ENCODE measurements around the gene FAM114A1.

The FAM114A1 gene

GRCh38 chr4:38859501-38859900 lies 8.1 kb upstream of the FAM114A1 start:
- DNase-seq: no peak

DNA sequence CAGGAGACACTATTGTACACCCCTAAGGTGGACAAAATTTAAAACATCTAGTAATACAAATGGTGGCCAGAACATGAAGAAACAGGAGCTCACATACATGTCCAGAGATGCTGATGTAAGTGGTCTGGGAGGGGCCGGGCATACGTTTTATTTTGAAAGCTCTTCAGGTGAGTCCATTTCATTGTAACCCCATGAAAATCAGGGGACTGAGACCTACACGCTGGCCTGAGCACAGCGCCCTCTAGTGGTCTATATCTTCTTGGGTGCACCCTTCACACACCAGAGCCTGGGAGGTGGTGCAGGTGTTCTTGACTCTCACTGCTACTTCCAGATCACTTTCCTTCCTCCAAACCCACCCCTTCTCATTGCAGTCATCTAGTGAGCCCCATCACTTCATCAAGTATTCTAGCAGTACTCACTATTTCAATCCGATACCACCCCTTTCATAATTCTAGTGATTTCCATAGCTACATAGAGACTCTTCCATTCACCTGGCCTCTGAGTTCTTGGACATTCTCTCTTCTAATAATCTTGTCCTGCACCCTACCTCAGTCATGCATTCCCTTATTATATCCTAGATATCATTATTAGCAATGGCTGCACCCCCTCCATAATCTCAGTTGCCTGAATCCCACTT lies 6.7 kb upstream of the FAM114A1 start:
- DNase-seq: no peak

DNA sequence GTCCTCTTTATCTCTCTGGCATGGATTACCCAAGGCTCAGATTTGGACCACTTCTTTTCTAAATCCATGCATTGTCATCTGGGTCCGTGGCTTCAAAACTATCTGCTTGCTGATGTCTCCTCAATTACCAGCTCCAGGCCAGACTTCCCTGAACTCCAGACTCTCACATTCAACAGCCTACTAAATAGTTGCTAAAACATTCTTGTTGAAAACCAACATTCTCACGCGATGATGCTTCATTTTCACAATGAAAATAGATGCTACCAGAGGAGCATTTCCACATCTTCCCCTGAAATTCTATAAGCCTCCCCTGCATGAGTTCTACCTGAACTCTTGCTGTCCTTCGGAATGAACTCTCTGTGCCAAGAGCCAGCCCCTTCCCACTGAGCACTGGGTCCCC lies 5.8 kb upstream of the FAM114A1 start:
- DNase-seq: no peak

GRCh38 chr4:38865445-38865844 lies 2.2 kb upstream of the FAM114A1 start:
- no peak for DNase-seq

DNA sequence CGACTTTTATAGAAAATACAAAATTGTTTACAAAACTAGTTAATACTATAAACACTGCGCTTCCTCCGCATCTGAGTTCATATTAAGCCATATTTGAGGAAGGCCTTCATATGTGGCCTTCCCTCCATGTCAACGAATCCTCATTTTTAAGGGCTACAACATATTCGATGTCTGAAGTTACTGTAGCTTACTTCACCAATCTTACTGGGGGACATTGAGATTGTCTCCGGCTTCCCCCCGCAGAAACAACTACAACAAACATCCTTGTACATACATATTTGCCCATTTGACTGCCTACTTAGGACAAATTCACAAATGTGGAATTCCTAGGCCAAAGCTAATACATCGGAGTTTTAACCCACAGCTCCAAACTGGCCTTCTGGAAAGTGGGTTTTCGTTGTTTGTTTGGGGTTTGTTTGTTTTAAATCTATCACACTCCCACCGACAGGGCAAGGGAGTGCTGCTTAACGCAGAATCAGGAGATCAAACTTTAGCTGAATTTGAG lies 581 bp upstream of the FAM114A1 start:
- DNase-seq: no peak

- no peak for DNase-seq
Measured at GRCh38 chr4:38868059-38868960, 704 bp downstream of the FAM114A1 start.

DNA sequence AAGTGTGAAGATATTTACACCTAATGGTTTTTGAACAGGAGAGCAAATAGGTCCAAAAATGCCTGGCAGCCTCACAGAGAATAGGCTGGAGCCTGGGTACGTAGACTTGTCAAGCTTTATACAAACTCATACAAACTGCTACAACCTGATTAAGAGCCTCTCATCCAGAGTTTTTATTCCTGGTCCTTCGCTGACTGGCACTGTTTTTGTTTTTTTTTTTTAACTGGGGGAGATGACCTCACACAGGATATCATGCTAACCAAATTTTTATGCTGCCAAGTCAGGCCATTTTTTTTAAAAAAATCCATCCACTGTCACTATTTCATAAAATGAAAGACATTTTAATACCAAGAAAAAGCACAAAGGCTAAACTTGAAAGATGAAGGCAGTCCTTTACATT lies 1.9 kb downstream of the FAM114A1 start:
- DNase-seq: no peak

DNA sequence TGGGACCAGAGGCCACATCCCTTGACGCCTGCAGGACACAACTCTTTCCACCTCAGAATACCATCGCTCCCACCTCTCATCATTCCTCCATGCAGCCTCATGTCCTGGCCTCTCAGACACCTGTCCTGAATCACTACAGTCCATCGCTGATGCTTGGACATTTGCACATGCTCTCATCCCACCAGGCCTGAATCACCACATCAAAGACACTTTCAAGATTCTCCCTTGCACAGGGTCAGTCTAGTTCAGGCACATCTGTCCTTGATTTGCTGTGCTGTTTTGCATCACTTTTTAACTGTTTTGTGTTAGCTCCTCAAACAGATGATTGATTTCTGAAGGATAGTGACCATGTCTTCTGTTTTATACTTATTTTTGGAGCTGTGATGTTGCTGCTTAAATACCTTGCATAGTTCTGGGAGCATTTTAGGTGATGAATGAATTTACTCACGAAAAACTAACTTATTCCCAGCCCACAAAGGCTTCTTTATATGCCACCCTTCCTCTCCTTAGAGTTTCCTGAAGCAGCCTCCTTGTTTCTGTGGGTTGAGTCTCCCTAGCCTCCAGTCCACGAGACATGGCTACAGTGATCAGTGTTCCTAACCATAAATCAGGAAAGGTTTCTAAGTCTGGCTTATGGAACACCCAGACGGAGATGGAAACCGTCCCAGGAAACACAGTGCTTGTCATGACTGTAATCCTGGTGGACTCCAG lies 2.6 kb downstream of the FAM114A1 start:
- no peak for DNase-seq

GRCh38 chr4:38871593-38871992 lies 4.0 kb downstream of the FAM114A1 start:
- no peak for DNase-seq

- no peak for DNase-seq
Measured at GRCh38 chr4:38872620-38873019, 5.0 kb downstream of the FAM114A1 start.

DNA sequence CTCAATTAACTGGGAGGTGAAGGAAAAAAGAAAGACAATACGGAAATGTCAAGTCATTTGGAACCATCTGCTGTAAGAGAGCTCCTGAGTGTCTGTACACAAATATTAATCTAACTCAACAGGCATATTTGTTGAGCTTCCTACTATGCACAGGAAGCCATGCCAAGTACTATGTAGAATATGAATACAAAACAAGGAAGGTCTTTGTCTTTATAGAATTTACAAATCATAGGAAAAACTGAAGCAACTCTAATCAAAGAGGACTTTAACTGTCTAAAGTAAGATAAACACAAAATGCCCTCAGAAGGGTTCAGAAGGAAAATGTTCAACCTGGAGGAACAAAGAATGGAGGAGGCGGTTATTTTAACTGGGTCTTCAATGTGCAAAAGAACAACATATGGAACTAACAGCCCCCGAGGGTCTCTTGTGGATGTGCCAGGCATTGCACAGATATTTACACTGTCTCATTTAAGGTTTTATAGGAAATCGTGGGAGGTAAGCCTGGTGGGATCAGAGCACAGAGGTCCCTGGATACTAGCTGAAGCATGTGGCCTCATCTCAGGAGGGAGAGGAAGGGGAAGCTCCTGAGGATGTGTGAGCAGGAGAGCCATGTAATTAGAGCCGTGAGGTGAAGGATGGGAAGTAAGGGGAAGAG lies 5.8 kb downstream of the FAM114A1 start:
- DNase-seq: no peak

- no peak for DNase-seq
Measured at GRCh38 chr4:38876636-38877035, 9.0 kb downstream of the FAM114A1 start.

DNA sequence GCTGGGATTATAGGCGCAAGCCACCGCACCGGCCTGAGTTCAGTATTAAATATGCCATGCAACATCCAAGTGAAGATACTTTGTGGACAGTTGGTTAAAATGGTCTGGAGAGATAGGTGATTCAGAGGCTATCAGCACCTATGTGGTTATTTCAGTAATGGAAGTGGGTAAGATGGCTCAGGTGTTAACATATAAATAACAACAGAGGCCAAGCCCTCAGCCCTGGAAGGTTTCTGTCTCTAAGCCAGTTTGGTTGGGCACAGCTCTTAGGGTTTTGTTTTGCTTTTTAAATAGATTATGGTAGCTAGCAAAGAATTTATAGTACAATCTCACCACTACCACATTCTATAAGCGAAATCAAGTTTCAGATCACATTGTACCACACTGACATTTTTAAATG lies 16.6 kb downstream of the FAM114A1 start:
- no peak for DNase-seq

DNA sequence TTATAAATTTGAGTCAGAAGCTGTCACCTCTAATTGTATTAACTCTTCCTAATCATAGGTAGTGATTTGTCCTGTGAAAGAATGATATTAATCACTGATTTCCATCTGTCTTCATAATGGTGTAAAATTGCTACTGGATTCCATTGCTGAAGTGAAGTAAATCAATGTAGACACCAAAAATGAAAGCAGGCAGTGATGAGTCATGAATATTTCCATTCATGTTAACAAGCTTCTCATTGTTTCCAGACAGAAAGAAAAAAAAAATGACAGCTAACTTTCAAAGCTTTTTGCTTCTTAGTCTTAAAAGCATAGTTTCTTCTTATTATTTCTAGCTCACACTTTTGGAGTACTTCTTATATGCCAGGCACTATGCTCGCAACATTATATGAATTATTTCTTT lies 21.5 kb downstream of the FAM114A1 start:
- DNase-seq: no peak

GRCh38 chr4:38891051-38891983 lies 23.7 kb downstream of the FAM114A1 start:
- no peak for DNase-seq

- DNase-seq: no peak
Measured at GRCh38 chr4:38894322-38894982, 26.8 kb downstream of the FAM114A1 start.

DNA sequence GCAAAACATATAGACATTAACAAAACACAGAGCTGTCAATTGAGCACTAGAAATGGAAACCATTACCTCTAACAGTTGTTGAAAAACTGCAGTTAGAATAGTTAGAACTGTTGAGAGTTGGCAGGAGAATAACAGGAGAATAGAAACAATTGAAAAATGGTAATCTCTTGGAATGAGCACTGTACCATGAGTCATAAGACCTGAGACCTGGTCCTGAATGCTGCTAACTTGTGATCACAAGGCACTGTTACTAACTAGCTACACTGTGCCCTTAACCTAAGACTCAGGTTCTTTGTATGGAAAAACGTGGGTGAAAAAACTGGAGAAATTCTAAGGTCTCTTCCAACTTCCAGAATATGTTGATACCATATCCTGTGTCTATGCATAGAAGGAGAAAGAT lies 29.3 kb downstream of the FAM114A1 start:
- no peak for DNase-seq

DNA sequence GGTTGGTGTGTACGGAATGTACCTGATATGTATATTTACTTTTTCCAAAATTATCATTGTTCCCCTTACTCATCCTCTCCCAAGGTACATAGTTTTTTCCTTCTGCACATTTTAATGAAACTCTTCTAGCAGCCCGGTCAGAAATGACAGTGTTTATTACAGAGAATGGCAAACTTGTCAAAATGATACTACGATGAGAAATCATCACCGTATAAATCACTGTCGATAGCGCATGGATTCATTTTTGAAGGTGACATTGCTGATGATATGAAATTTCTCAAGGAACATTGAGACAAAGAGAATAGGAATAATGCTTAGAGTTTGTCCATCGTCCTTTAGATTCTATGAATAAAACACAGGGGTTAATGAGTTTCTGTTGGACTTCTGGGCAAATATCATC lies 30.6 kb downstream of the FAM114A1 start:
- no peak for DNase-seq

GRCh38 chr4:38902221-38902620 lies 34.6 kb downstream of the FAM114A1 start:
- DNase-seq: no peak

DNA sequence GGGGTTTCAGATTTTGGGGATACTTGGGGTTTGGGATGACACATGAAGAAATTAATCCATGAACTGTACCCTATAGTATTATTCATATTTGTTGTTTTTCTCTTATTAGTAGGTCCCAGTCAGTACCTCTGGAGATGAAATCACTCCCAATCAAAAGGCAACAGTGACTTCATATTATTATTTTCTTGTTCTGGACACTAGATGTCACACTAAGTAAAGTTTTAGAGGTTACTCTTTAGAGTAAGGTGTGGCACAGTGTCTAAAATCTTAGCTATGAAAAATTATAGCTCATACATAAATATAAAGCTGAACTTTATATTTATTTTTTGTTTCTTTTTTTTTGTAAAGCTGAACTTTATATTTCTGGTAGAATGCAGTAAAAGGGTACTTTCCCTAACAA lies 35.1 kb downstream of the FAM114A1 start:
- DNase-seq: no peak

DNA sequence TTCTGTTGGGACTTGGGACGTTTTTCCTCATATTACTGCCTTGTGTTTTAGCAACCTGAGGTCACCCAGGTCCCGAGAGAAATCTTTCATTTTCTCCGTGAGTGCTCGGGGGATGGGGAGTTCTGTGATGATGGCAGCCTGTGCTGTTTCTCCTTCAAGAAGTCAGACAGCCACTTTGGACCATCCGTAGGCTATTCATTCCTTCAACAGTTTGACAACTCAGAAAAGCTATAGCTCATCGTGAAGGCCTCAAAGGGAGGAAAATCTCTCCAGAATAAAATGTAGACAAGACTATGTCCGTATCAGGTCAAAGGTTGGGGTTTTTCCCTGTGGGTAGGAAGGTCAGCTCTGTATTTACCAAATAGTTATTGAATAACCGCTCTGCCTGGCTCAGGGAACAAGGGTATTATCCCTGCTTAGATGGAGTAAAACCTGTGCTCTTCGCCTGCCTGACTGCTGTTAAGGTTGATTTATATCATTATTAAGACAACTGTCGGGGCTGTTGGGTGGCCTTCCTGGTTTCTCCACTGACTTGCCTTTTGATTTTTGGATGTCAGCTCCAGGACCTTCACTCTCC lies 36.6 kb downstream of the FAM114A1 start:
- no peak for DNase-seq
